ENCODE results near the gene PPARGC1A. TPM values are rescaled to one million over a fixed set of nuclear protein-coding genes. Genes with fewer than 3 reads are reported as not detected.

The PPARGC1A gene, protein sequence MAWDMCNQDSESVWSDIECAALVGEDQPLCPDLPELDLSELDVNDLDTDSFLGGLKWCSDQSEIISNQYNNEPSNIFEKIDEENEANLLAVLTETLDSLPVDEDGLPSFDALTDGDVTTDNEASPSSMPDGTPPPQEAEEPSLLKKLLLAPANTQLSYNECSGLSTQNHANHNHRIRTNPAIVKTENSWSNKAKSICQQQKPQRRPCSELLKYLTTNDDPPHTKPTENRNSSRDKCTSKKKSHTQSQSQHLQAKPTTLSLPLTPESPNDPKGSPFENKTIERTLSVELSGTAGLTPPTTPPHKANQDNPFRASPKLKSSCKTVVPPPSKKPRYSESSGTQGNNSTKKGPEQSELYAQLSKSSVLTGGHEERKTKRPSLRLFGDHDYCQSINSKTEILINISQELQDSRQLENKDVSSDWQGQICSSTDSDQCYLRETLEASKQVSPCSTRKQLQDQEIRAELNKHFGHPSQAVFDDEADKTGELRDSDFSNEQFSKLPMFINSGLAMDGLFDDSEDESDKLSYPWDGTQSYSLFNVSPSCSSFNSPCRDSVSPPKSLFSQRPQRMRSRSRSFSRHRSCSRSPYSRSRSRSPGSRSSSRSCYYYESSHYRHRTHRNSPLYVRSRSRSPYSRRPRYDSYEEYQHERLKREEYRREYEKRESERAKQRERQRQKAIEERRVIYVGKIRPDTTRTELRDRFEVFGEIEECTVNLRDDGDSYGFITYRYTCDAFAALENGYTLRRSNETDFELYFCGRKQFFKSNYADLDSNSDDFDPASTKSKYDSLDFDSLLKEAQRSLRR
- total RNA-seq = 0.47 and 0.69 TPM in 2 replicates

DNA sequence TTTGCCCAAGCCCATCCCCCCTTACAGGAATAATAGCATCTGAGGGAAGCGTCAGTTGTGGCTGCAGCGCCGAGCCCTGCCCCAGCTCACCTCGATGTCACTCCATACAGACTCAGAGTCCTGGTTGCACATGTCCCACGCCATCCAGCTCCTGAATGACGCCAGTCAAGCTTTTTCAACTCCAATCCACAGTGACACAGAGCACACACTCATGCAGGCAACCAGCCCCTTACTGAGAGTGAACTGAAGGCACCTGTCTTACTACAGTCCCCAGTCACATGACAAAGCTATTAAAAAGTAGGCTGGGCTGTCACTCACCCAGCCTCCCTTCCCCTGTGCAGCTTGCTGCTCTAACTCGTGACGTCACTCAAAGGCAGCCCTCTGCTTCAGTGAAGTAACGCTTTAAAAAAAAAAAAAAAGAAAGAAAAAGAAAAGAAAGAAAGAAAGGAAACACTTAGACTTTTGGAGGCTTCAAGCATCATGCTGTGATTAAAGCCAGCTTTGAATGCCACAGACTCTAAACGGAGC, at the start of gene PPARGC1A:
TSS of gene PPARGC1A (minus strand) at position 234 of the 528 bp plus-strand sequence. CDS start at position 144, 90 bp downstream.

